ENCODE results near the gene TSHZ1. TPM values are rescaled to one million over a fixed set of nuclear protein-coding genes. Genes with fewer than 3 reads are reported as not detected.

The TSHZ1 gene
- total RNA-seq, 1 experiment from 2014 or later, result 5.6 TPM

DNA sequence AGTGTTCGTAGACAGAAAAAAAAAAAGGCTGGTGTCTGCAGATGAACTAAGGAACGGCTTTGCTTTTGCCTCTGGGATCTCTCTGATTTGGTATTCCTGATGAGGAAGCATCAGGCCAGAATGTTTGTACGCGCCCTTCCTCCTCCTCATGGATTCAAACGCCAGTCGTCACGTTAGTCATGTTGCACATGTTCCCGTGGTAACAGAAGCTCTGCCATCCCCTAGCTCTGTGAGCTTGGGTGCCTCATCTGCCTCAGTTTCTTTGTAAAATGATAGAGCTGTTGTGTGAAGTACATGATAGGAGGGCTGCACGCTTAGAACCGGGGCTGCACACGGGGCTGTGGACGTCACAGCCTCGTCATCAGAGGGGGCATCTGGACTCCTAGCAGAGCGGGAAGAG lies 47.0 kb downstream of the TSHZ1 start:
- no peak for ATAC-seq
- no TSS peak for BruUV-seq (replicated peaks)
- Histone ChIP-seq H2AFZ (ENCODE audit: low read length) (no peak overlapping the region), H3K4me1 (ENCODE audit: insufficient read depth, low read length) (no peaks in the 10 kb centered on the region), H3K27ac (ENCODE audit: low read length) (no peak overlapping the region), H4K20me1 (ENCODE audit: low read length) (no peaks in the 10 kb centered on the region), H3K79me2 (ENCODE audit: low read length) (no peaks in the 10 kb centered on the region), H3F3A (ENCODE audit: low read length, unreplicated experiment) (no peaks in the 10 kb centered on the region), H3K4me3 (ENCODE audit: low read length) (no peak overlapping the region), H3K36me3 (ENCODE audit: low read depth, low read length) (no peaks in the 10 kb centered on the region), H3K4me2 (ENCODE audit: low read length) (no peak overlapping the region), H3K9me2 (replicated peaks; ENCODE audit: low read length) (no peaks in the 10 kb centered on the region), H3K27me3 (ENCODE audit: low read length) (no peaks in the 10 kb centered on the region), H3K9me3 (ENCODE audit: low read length) (no peaks in the 10 kb centered on the region), H3K9ac (ENCODE audit: low read length) (no peak overlapping the region)
- no peak for TF ChIP-seq EZH2 (IDR thresholded peaks at IDR 0.05; ENCODE audit: low read length, unreplicated experiment)
- no peak for TF ChIP-seq EZH2phosphoT487 (IDR thresholded peaks at IDR 0.05; ENCODE audit: borderline replicate concordance, low read length)
- TF ChIP-seq, protein P1, sequence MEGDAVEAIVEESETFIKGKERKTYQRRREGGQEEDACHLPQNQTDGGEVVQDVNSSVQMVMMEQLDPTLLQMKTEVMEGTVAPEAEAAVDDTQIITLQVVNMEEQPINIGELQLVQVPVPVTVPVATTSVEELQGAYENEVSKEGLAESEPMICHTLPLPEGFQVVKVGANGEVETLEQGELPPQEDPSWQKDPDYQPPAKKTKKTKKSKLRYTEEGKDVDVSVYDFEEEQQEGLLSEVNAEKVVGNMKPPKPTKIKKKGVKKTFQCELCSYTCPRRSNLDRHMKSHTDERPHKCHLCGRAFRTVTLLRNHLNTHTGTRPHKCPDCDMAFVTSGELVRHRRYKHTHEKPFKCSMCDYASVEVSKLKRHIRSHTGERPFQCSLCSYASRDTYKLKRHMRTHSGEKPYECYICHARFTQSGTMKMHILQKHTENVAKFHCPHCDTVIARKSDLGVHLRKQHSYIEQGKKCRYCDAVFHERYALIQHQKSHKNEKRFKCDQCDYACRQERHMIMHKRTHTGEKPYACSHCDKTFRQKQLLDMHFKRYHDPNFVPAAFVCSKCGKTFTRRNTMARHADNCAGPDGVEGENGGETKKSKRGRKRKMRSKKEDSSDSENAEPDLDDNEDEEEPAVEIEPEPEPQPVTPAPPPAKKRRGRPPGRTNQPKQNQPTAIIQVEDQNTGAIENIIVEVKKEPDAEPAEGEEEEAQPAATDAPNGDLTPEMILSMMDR (conservative IDR thresholded peaks at IDR 0.05; ENCODE audit: low read depth, low read length), result no peak
- ChIA-PET CTCF (no interaction called here), POLR2A (ENCODE audit: unreplicated experiment) (interaction anchor here (0.6 kb wide), 1 partner anchor 216 kb away, joined by 3 read pairs; no protein-coding TSS in a partner anchor)
- DNase-seq, result no peak
- intact Hi-C loops (cut with micrococcal nuclease), result no loop called here

DNA sequence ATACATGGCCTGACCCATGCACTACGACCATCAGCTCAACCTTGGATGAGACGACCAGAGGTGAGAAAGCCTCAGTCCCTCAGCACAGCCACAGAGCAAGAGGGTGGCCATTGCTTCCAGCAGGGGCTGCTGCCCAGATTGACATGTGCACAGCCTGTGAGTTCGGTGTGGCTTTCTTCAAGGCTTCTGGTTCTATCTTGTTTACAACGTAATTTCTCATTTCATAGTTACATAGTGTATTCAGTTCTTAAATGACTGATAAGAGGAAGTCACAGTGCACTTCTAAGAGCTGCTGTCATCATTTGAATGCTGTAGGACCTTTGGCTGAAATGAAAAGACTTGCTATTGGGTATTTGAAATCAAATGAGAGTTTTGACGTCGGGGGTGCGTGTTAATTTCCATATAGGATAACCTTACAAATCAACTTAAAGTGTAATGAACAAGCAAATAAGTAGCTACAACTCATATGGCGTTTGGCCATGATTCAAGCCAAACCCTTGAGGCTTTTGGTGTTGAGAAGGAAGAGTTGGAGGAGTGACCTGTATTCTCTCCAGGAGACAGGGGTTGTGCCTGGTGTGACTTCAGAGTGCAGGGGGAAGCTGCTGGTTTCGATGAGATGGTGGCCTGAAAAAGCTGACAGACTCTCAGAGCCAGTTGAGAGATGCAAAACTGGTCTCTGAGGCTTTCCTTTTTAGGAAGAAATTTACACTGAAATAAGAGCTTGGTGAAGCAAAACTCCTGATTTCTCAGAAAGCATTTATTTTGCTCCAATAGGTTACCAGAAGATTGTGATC lies 51.0 kb downstream of the TSHZ1 start:
- POLR2A ChIA-PET (ENCODE audit: unreplicated experiment), result no interaction called here
- CTCF ChIA-PET, result no interaction called here
- Histone ChIP-seq H3K9me2 (replicated peaks; ENCODE audit: low read length) (no peaks in the 10 kb centered on the region), H3K4me3 (ENCODE audit: low read length) (no peak overlapping the region), H3K27ac (ENCODE audit: low read length) (no peak overlapping the region), H3K79me2 (ENCODE audit: low read length) (no peaks in the 10 kb centered on the region), H2AFZ (ENCODE audit: low read length) (no peak overlapping the region), H3K9ac (ENCODE audit: low read length) (no peak overlapping the region), H3K27me3 (ENCODE audit: low read length) (no peaks in the 10 kb centered on the region), H3K36me3 (ENCODE audit: low read depth, low read length) (no peaks in the 10 kb centered on the region), H3F3A (ENCODE audit: low read length, unreplicated experiment) (no peaks in the 10 kb centered on the region), H4K20me1 (ENCODE audit: low read length) (no peaks in the 10 kb centered on the region), H3K4me1 (ENCODE audit: insufficient read depth, low read length) (no peaks in the 10 kb centered on the region), H3K9me3 (ENCODE audit: low read length) (no peaks in the 10 kb centered on the region), H3K4me2 (ENCODE audit: low read length) (no peak overlapping the region)
- BruUV-seq (replicated peaks), result no TSS peak
- no peak for TF ChIP-seq EZH2phosphoT487 (IDR thresholded peaks at IDR 0.05; ENCODE audit: borderline replicate concordance, low read length)
- no peak for TF ChIP-seq EZH2 (IDR thresholded peaks at IDR 0.05; ENCODE audit: low read length, unreplicated experiment)
- TF ChIP-seq, protein P1 (conservative IDR thresholded peaks at IDR 0.05; ENCODE audit: low read depth, low read length), result no peak
- no peak for ATAC-seq
- intact Hi-C loops (cut with micrococcal nuclease), result no loop called here
- no peak for DNase-seq

DNA sequence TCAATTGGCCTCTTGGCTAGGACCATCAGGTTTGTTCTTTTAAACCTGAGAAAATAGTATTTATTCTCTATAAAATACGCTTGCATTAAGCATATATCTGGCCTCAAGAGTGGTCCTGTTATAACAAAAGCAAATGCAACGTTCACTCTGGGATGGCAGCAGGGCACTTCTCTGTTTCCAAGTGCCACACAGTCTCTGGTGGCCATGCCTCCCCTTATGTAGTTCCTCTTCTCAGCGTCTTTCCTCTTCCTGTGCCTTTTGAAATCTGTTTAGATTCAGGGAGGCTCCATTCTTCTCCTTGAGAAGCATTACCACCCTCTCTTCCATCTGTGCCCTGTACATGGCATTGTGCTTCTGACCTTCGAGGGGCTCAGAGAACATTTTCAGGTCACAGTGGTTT lies 51.9 kb downstream of the TSHZ1 start:
- DNase-seq (no peak), ATAC-seq (no peak)
- intact Hi-C loops (cut with micrococcal nuclease), result no loop called here
- Histone ChIP-seq H3K9ac (ENCODE audit: low read length) (no peak overlapping the region), H3K9me2 (replicated peaks; ENCODE audit: low read length) (no peaks in the 10 kb centered on the region), H2AFZ (ENCODE audit: low read length) (no peak overlapping the region), H3K9me3 (ENCODE audit: low read length) (no peaks in the 10 kb centered on the region), H3K4me2 (ENCODE audit: low read length) (no peak overlapping the region), H3K27me3 (ENCODE audit: low read length) (no peaks in the 10 kb centered on the region), H3K79me2 (ENCODE audit: low read length) (no peaks in the 10 kb centered on the region), H3K4me1 (ENCODE audit: insufficient read depth, low read length) (no peaks in the 10 kb centered on the region), H4K20me1 (ENCODE audit: low read length) (no peaks in the 10 kb centered on the region), H3F3A (ENCODE audit: low read length, unreplicated experiment) (no peaks in the 10 kb centered on the region), H3K36me3 (ENCODE audit: low read depth, low read length) (no peaks in the 10 kb centered on the region), H3K4me3 (ENCODE audit: low read length) (no peak overlapping the region), H3K27ac (ENCODE audit: low read length) (no peak overlapping the region)
- BruUV-seq (replicated peaks), result no TSS peak
- TF ChIP-seq EZH2 (IDR thresholded peaks at IDR 0.05; ENCODE audit: low read length, unreplicated experiment), result no peak
- TF ChIP-seq EZH2phosphoT487 (IDR thresholded peaks at IDR 0.05; ENCODE audit: borderline replicate concordance, low read length), result no peak
- TF ChIP-seq, protein P1 (conservative IDR thresholded peaks at IDR 0.05; ENCODE audit: low read depth, low read length), result no peak
- POLR2A ChIA-PET (ENCODE audit: unreplicated experiment), result no interaction called here
- CTCF ChIA-PET, result no interaction called here

Data from PC-3 (cell line).